KMS-11 (cell line): ENCODE measurements around the gene HOXC13.

Experiments used
- H2AFZ ChIP-seq: fragments of 200-600 bp; sonication (generic); 2 replicates; pipeline ENCODE4 v1.6.1; 2016; ENCODE audit warnings: antibody characterized with exemption, mixed run types, low read depth
- H3K27ac ChIP-seq: fragments of 200-600 bp; sonication (generic); 2 replicates; pipeline ENCODE4 v1.6.1; 2016; ENCODE audit warnings: mild to moderate bottlenecking, mixed run types
- H3K27me3 ChIP-seq: fragments of 200-600 bp; sonication (generic); 2 replicates; pipeline ENCODE4 v1.6.1; 2017; ENCODE audit warnings: mild to moderate bottlenecking, low read depth, mixed run types, moderate library complexity; ENCODE audit not compliant: insufficient read depth
- H3K36me3 ChIP-seq: fragments of 200-600 bp; sonication (generic); 2 replicates; pipeline ENCODE4 v1.6.1; 2017; ENCODE audit warnings: mild to moderate bottlenecking, mixed run types; ENCODE audit not compliant: insufficient read depth
- H3K4me1 ChIP-seq: fragments of 200-600 bp; sonication (generic); 2 replicates; pipeline ENCODE4 v1.6.1; 2016; ENCODE audit warnings: mild to moderate bottlenecking, low read depth, mixed run types; ENCODE audit not compliant: poor library complexity, severe bottlenecking
- H3K4me2 ChIP-seq: fragments of 200-600 bp; sonication (generic); 2 replicates; pipeline ENCODE4 v1.7.0; 2016; ENCODE audit warnings: mild to moderate bottlenecking, mixed run types
- H3K4me3 ChIP-seq: fragments of 200-600 bp; sonication (generic); IDR thresholded peaks from 2 replicates; pipeline ENCODE4 v1.6.1; 2017; ENCODE audit warnings: low read depth, low read length, mixed read lengths; ENCODE audit not compliant: insufficient read depth
- H3K79me2 ChIP-seq: fragments of 200-600 bp; sonication (generic); 2 replicates; pipeline ENCODE4 v1.6.1; 2016; ENCODE audit warnings: low read depth, mixed run types; ENCODE audit not compliant: insufficient read depth
- H3K9ac ChIP-seq: fragments of 200-600 bp; sonication (generic); 2 replicates; pipeline ENCODE4 v1.6.1; 2016; ENCODE audit warnings: mild to moderate bottlenecking, mixed run types
- H4K20me1 ChIP-seq: fragments of 200-600 bp; sonication (generic); 2 replicates; pipeline ENCODE4 v1.6.1; 2016; ENCODE audit warnings: mild to moderate bottlenecking, mixed run types; ENCODE audit not compliant: insufficient read depth
- TF ChIP-seq, protein P1 (sequence below): fragments of 200-600 bp; sonication (generic); conservative IDR thresholded peaks from 2 replicates; pipeline ENCODE4 v1.6.1; 2017; ENCODE audit warnings: low read depth, mild to moderate bottlenecking, antibody characterized with exemption, low read length, moderate library complexity, mixed read lengths

The HOXC13 gene

DNA sequence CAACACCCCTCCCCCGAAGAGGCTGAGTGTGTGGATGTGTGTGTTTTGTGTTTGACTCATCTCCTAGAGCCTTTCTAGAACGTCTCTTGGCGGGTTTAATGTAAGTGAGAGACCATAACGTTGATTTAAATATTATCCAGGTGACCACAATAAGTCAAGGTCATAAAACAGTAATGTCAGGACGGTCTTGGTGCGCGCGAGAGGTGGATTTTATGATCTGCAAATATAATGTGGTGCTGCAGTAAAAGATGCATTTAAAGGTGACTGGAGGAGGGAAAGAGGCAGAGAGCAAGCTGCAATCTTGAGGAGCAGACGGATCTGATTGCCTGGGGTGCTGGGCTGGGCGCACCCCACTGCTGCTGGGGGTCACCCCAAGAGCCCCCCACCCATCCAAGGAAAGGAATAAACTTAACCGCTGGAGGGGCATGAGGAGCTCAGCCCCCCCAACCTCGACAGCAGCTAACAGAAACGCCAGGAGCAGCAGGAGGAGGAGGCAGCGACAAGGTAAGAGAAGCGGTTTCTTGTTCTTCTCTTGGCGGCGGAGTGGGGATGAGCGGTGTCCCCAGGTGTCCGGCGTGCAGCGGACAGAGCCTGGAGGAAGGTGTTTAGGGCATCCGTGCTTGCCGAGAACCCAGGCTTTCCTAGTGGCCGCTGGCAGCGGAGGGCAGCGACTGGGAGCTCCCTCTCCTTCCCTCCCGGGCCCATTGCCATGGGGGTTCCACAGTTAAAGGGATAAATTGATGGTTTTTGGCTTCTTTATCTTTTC is 51.9 kb downstream of the HOXC13 start:
- TF ChIP-seq, protein P1, sequence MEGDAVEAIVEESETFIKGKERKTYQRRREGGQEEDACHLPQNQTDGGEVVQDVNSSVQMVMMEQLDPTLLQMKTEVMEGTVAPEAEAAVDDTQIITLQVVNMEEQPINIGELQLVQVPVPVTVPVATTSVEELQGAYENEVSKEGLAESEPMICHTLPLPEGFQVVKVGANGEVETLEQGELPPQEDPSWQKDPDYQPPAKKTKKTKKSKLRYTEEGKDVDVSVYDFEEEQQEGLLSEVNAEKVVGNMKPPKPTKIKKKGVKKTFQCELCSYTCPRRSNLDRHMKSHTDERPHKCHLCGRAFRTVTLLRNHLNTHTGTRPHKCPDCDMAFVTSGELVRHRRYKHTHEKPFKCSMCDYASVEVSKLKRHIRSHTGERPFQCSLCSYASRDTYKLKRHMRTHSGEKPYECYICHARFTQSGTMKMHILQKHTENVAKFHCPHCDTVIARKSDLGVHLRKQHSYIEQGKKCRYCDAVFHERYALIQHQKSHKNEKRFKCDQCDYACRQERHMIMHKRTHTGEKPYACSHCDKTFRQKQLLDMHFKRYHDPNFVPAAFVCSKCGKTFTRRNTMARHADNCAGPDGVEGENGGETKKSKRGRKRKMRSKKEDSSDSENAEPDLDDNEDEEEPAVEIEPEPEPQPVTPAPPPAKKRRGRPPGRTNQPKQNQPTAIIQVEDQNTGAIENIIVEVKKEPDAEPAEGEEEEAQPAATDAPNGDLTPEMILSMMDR: 0 out of 2 replicates have a peak, but pooled peaks have one; percentile 28
- no peaks in the 10 kb centered on the region for H3K36me3 ChIP-seq
- H4K20me1 ChIP-seq: no peaks in the 10 kb centered on the region
- H3K9ac ChIP-seq: no peak overlapping the region
- no peak overlapping the region for H3K4me2 ChIP-seq
- H3K27ac ChIP-seq: no peak overlapping the region
- no peak overlapping the region for H2AFZ ChIP-seq
- peaks cover 100% of the 10 kb centered on the region for H3K27me3 ChIP-seq
- H3K79me2 ChIP-seq: no peaks in the 10 kb centered on the region
- no peak overlapping the region for H3K4me3 ChIP-seq
- peaks cover 43% of the 10 kb centered on the region for H3K4me1 ChIP-seq

DNA sequence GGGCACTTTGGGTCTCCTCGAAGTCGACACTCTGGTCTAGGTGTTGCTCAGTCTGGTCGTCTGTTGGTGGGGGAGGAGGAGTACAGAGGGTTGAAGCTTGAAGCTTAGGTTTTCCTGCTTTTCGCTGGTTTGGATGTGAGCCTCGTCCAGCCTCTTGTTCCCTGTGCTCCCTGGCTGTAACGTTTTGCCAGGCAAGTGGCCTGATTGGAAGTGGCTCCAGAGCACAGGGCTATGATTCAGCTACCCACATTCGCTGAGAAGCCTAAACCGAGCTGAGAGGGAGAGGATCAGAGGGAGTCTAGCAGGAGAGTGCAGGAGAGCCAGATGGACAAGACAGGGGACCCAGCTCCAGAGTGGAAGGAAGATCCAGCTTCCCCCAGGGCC is 52.4 kb downstream of the HOXC13 start:
- Histone ChIP-seq H3K9ac (no peak overlapping the region), H3K27ac (no peak overlapping the region), H4K20me1 (no peaks in the 10 kb centered on the region), H3K4me2 (no peak overlapping the region; the same call in 1 of the 2 replicates), H3K4me1 (peaks cover 44% of the 10 kb centered on the region), H3K4me3 (no peak overlapping the region), H3K79me2 (no peaks in the 10 kb centered on the region), H3K36me3 (no peaks in the 10 kb centered on the region), H2AFZ (no peak overlapping the region), H3K27me3 (peaks cover 100% of the 10 kb centered on the region)
- TF ChIP-seq, protein P1: no peak

DNA sequence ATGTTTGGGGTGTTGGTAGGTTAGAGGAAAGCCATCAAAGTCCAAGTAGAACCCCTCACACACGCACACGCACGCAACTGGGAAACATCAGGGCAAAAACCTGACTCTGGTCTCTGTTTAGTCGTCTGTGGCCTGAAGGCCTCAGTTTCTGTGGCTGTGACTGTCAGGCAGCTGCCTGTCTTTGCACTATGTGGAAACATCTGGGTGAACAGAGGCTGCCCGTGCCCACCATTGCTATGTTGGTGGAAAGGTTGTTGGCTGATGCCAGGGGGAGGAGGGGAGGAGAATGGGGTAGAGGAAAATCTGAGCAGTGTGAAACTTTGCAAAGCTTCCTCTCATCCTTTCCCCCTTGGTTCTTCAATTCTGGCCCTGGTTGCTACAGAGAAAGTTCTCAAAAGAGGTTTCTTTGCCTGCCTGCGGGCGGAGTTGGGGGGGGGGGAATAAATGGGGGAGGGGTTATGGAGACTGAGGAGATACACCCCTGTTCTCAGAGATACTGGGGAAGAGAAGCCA is 53.8 kb downstream of the HOXC13 start:
- Histone ChIP-seq H3K27me3 (peaks cover 100% of the 10 kb centered on the region), H3K79me2 (no peaks in the 10 kb centered on the region), H3K4me3 (no peak overlapping the region), H3K9ac (no peak overlapping the region), H4K20me1 (no peaks in the 10 kb centered on the region), H2AFZ (no peak overlapping the region), H3K27ac (no peak overlapping the region), H3K4me2 (no peak overlapping the region; the same call in 1 of the 2 replicates), H3K36me3 (no peaks in the 10 kb centered on the region), H3K4me1 (peaks cover 50% of the 10 kb centered on the region)
- TF ChIP-seq, protein P1: no peak

DNA sequence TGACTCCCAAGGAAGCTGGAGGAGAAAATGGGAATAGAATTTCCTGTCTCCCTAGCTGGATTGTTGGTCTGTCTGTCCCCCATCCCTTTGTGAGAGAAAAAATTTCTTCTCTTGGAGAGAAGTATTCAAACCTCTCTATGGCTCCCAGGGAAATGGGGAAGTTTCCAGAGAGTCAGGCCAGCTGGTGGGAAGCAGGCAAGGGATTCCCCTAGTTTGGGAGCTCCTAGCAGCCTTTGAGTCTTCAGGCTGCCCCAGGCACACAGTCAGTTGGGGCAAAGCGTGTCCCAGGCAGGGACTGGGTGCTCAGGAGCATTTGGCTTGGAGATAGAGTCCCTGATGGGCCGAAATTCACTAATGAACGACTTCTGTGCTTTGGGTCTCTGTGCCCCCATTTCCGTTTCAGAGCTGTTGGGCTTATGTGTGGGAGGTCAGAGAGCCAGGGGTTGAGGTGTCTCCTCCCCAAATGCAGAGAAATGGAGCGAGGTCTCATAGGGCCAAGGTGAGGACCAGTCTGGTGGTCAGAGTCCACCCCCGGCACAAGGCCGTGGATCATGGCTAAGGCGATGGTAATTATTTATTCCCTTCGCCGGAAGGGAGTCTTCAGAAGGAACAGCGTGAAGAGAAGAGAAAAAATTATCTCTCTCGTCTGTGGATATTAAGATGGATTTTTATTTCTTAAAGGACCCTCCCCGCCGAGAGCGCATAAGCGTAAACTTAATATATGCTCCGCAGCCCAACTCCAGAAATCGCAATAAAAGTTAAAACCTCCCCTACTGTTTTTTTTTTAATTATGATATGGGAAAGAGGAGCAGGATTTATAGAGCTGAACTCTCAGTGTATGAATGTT is 54.8 kb downstream of the HOXC13 start:
- Histone ChIP-seq H3K4me1 (peaks cover 50% of the 10 kb centered on the region), H3K4me2 (no peak overlapping the region), H3K27me3 (peaks cover 100% of the 10 kb centered on the region), H3K36me3 (no peaks in the 10 kb centered on the region), H2AFZ (no peak overlapping the region), H3K79me2 (no peaks in the 10 kb centered on the region), H4K20me1 (no peaks in the 10 kb centered on the region), H3K9ac (no peak overlapping the region), H3K27ac (no peak overlapping the region), H3K4me3 (no peak overlapping the region)
- TF ChIP-seq, protein P1: no peak
